Transverse colon (tissue), 4 donors: ENCODE measurements around the gene BTBD1. TPM values are rescaled to one million over a fixed set of nuclear protein-coding genes. Genes with fewer than 3 reads are reported as not detected.
"Not testable (repeated sequence)": the region's sequence is repeated elsewhere in the genome, so short reads cannot be mapped to it uniquely, and the experiment has no call there.

Experiments used
- DNase-seq: peaks from one replicate; pipeline ENCODE4 v3.0.0-alpha.2; 2019
- H3K27ac ChIP-seq, 4 donors: fragments of 200-600 bp; sonication (generic); 2 replicates each; pipeline ENCODE4 v1.5.1; 2016 to 2018; ENCODE audit warnings: inconsistent platforms in 4 of 4
- H3K27me3 ChIP-seq: fragments of 200-600 bp; sonication (generic); 2 replicates; pipeline ENCODE4 v1.5.1; 2017; ENCODE audit warnings: inconsistent platforms
- H3K36me3 ChIP-seq, 4 donors: fragments of 200-600 bp; sonication (generic); 2 replicates each; pipeline ENCODE4 v1.5.1; 2017 to 2019; ENCODE audit warnings: inconsistent platforms in 4 of 4
- H3K4me1 ChIP-seq, 4 donors: fragments of 200-600 bp; sonication (generic); 2 replicates each; pipeline ENCODE4 v1.5.1; 2017 to 2020; ENCODE audit warnings: inconsistent platforms in 4 of 4
- H3K4me3 ChIP-seq, 4 donors: fragments of 200-600 bp; sonication (generic); 1 replicate in 1 of 4; 2 replicates in 3 of 4; pipeline versions ENCODE4 v1.5.1 to v1.6.1; 2017 to 2019; ENCODE audit warnings: inconsistent platforms in 4 of 4
- H3K9me3 ChIP-seq, 2 donors: fragments of 200-600 bp; sonication (generic); 2 replicates each; pipeline ENCODE4 v1.5.1; 2017 to 2019; ENCODE audit warnings: inconsistent platforms in 2 of 2
- CTCF ChIP-seq, 5 experiments: fragments of 200-600 bp in 3 of 5; fragments of 450-650 bp in 2 of 5; sonication (generic) in 3 of 5; IDR thresholded peaks; 1 replicate in 2 of 5; 2 replicates in 3 of 5; pipeline ENCODE4 v1.5.1; 2016 to 2017; ENCODE audit warnings: antibody characterized with exemption in 5 of 5, inconsistent platforms in 3 of 5, mild to moderate bottlenecking in 2 of 5, moderate library complexity in 1 of 5
- EP300 ChIP-seq: sonication (generic); formaldehyde crosslinking; IDR thresholded peaks from one replicate; pipeline ENCODE4 v1.6.1; 2017; ENCODE audit warnings: antibody characterized with exemption, low read depth
- POLR2A ChIP-seq: fragments of 450-650 bp; IDR thresholded peaks from one replicate; pipeline ENCODE4 v1.6.1; 2016; ENCODE audit warnings: antibody characterized with exemption, mild to moderate bottlenecking, moderate library complexity
- POLR2AphosphoS5 ChIP-seq, 3 donors: sonication (generic); formaldehyde crosslinking; IDR thresholded peaks; one replicate each; pipeline ENCODE4 v1.6.1; 2016; ENCODE audit warnings: antibody characterized with exemption in 3 of 3
- WGBS, 2 donors: methylation state at CpG; one replicate each; pipeline ENCODE4 v1.1.5; 2018; ENCODE audit warnings: low coverage in 1 of 2; 5-methylcytosine and 5-hydroxymethylcytosine counted together
- in situ Hi-C, 4 donors: fragments of 200-750 bp; cut with MboI; loops; one replicate each; pipeline versions ENCODE4 v1.15.0 to v1.15.1; 2017; ENCODE audit warnings: low sequenced_read_pairs in 3 of 4, low pct_ligation_motif_present in 1 of 4, low pct_unique_long_range_greater_than_20kb in 1 of 4
- intact Hi-C: fragments of 100-400 bp; cut with DNase I; formaldehyde crosslinking; loops from one replicate; pipeline ENCODE4 v1.15.1; 2023; ENCODE audit warnings: low total_unique reads
- total RNA-seq, 4 donors: library from RNA; depleted of rRNA; stranded (reverse); fragments of >200 nt; gene quantifications; one replicate each; pipeline ENCODE4 v1.1.0, GENCODE V29; 2016

The BTBD1 gene
- total RNA-seq, 4 donors from 2014 or later: 65.7 to 96.1 (median 74.1) TPM

- H3K36me3 ChIP-seq: peaks cover 0 to 33% (median 6%) of the 10 kb centered on the region in 4 donors
- WGBS, 2 donors: 97 to 100% methylated on average over 8 to 12 of the region's 12 CpGs
- in situ Hi-C loops: no loop called here
Observed at GRCh38 chr15:83044156-83044555, 22.9 kb downstream of the BTBD1 start.

GRCh38 chr15:83039206-83039605, 27.8 kb downstream of the BTBD1 start:
- no peaks in the 10 kb centered on the region for H3K27me3 ChIP-seq
- no peaks in the 10 kb centered on the region for H3K9me3 ChIP-seq
- intact Hi-C loops: no loop called here
- no peaks in the 10 kb centered on the region for H3K4me1 ChIP-seq
- no peak for DNase-seq
- no peak overlapping the region for H3K4me3 ChIP-seq
- in situ Hi-C loops: no loop called here
- 50 to 58% methylated on average over 1 of the region's 1 CpG for WGBS, 2 donors
- H3K36me3 ChIP-seq: peaks cover 0 to 25% (median 12%) of the 10 kb centered on the region in 4 donors
- no peak overlapping the region for H3K27ac ChIP-seq
- TF ChIP-seq CTCF (IDR thresholded peaks at IDR 0.05) (no peak), EP300 (no peak), POLR2A (no peak), POLR2AphosphoS5 (IDR thresholded peaks at IDR 0.05) (no peak)

More at GRCh38 chr15:83044156-83044555, 22.9 kb downstream of the BTBD1 start:
- peaks cover 0 to 14% (median 9%) of the 10 kb centered on the region in 4 donors for H3K4me1 ChIP-seq
- no peak for TF ChIP-seq EP300
- DNase-seq: no peak
- H3K4me3 ChIP-seq: no peak overlapping the region
- intact Hi-C loops: no loop called here
- H3K27ac ChIP-seq: no peak overlapping the region
- no peaks in the 10 kb centered on the region for H3K9me3 ChIP-seq
- H3K27me3 ChIP-seq: no peaks in the 10 kb centered on the region

- H3K36me3 ChIP-seq: peaks cover 0 to 31% (median 14%) of the 10 kb centered on the region in 4 donors
- 91 to 95% methylated on average over 5 to 6 of the region's 6 CpGs for WGBS, 2 donors
Observed at GRCh38 chr15:83036253-83036652, 30.8 kb downstream of the BTBD1 start.

GRCh38 chr15:83031234-83031633, 35.8 kb downstream of the BTBD1 start:
- H3K4me3 ChIP-seq, H3K9me3 ChIP-seq, H3K27ac ChIP-seq, H3K4me1 ChIP-seq, H3K27me3 ChIP-seq, intact Hi-C loops, in situ Hi-C loops, DNase-seq: not testable (repeated sequence)
- H3K36me3 ChIP-seq: peaks cover 0 to 44% (median 14%) of the 10 kb centered on the region in 4 donors
- WGBS, 2 donors: 98 to 100% methylated on average over 4 to 6 of the region's 6 CpGs

More at GRCh38 chr15:83036253-83036652, 30.8 kb downstream of the BTBD1 start:
- Histone ChIP-seq H3K9me3 (no peaks in the 10 kb centered on the region), H3K27ac (no peak overlapping the region), H3K27me3 (no peaks in the 10 kb centered on the region), H3K4me1 (no peaks in the 10 kb centered on the region), H3K4me3 (no peak overlapping the region)
- intact Hi-C loops (no loop called here), in situ Hi-C loops (no loop called here)
- TF ChIP-seq POLR2A (no peak), CTCF (IDR thresholded peaks at IDR 0.05) (no peak), EP300 (no peak), POLR2AphosphoS5 (IDR thresholded peaks at IDR 0.05) (no peak)
- DNase-seq: no peak

- intact Hi-C loops (no loop called here), in situ Hi-C loops (no loop called here)
- no peaks in the 10 kb centered on the region for H3K4me1 ChIP-seq
- H3K27ac ChIP-seq: no peak overlapping the region
- TF ChIP-seq CTCF (IDR thresholded peaks at IDR 0.05): no peak
- no peak for TF ChIP-seq POLR2AphosphoS5 (IDR thresholded peaks at IDR 0.05)
- no peak for TF ChIP-seq EP300
- no peak for TF ChIP-seq POLR2A
- DNase-seq: no peak
- no peaks in the 10 kb centered on the region for H3K9me3 ChIP-seq
- H3K4me3 ChIP-seq: no peak overlapping the region
- H3K27me3 ChIP-seq: no peaks in the 10 kb centered on the region
- H3K36me3 ChIP-seq: peaks cover 0 to 43% (median 14%) of the 10 kb centered on the region in 4 donors
- WGBS, 2 donors: 92 to 93% methylated on average over 8 of the region's 8 CpGs
Observed at GRCh38 chr15:83030021-83030420, 37.0 kb downstream of the BTBD1 start.
